Bronchial epithelial cell (primary cell): ENCODE results near the gene ADAMTS3. TPM values are rescaled to one million over a fixed set of nuclear protein-coding genes. Genes with fewer than 3 reads are reported as not detected.
A peak's percentile ranks its signal among the peaks of the same experiment; 100 is the strongest.

ENCODE experiments used
- DNase-seq: peaks from one replicate; pipeline ENCODE4 v3.0.0-alpha.2; 2010; ENCODE audit warnings: low read depth
- FAIRE-seq: peaks from 2 replicates; lab custom pipeline; 2011; peaks lifted over from hg19 to GRCh38; lab: Jason Lieb, UNC
- H3K27me3 ChIP-seq: 2 replicates; pipeline ENCODE4 v1.5.1; 2011; ENCODE audit warnings: low read length; ENCODE audit not compliant: control insufficient read depth, insufficient read depth
- H3K36me3 ChIP-seq: 2 replicates; pipeline ENCODE4 v1.5.1; 2011; ENCODE audit warnings: low read length; ENCODE audit not compliant: control insufficient read depth, insufficient read depth
- H3K4me3 ChIP-seq: 2 replicates; pipeline ENCODE4 v1.5.1; 2011; ENCODE audit warnings: mild to moderate bottlenecking, low read depth, low read length, control low read depth
- total RNA-seq: library from RNA; depleted of rRNA; stranded (reverse); fragments of >200 nt; gene quantifications from 2 replicates; pipeline ENCODE4 v1.2.1, GENCODE V29; 2014
- TF ChIP-seq, protein P1 (sequence below): IDR thresholded peaks from 2 replicates; pipeline ENCODE4 v1.5.1; 2011; ENCODE audit warnings: mild to moderate bottlenecking, moderate library complexity, low read length, control low read depth, inconsistent platforms; ENCODE audit not compliant: insufficient read depth, severe bottlenecking

Gene ADAMTS3
- total RNA-seq, 1 donor from 2014 or later: 0.79 TPM

DNA sequence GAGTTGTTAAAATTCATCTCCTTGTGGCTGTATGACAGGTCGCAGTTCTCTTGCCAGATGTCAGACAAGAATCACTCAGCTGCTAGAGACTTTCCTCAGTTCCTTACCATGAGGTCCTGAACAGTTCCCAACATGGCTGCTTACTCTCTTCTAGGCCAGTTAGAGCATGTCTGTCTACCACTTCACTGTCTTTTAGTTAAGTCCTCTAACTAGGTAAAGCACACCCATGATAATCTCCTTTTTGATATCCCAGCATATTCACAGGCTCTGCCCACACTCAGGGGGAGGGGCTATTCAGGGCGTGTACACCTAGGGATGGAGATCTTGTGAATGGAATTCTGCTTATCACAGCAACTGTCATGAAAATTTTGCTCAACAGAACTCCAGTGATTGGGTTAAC lies 190.1 kb downstream of the ADAMTS3 start:
- TF ChIP-seq, protein P1, sequence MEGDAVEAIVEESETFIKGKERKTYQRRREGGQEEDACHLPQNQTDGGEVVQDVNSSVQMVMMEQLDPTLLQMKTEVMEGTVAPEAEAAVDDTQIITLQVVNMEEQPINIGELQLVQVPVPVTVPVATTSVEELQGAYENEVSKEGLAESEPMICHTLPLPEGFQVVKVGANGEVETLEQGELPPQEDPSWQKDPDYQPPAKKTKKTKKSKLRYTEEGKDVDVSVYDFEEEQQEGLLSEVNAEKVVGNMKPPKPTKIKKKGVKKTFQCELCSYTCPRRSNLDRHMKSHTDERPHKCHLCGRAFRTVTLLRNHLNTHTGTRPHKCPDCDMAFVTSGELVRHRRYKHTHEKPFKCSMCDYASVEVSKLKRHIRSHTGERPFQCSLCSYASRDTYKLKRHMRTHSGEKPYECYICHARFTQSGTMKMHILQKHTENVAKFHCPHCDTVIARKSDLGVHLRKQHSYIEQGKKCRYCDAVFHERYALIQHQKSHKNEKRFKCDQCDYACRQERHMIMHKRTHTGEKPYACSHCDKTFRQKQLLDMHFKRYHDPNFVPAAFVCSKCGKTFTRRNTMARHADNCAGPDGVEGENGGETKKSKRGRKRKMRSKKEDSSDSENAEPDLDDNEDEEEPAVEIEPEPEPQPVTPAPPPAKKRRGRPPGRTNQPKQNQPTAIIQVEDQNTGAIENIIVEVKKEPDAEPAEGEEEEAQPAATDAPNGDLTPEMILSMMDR: no peak
- FAIRE-seq: no peak
- Histone ChIP-seq H3K36me3 (no peaks in the 10 kb centered on the region), H3K27me3 (no peaks in the 10 kb centered on the region), H3K4me3 (no peak overlapping the region)
- no peak for DNase-seq

DNA sequence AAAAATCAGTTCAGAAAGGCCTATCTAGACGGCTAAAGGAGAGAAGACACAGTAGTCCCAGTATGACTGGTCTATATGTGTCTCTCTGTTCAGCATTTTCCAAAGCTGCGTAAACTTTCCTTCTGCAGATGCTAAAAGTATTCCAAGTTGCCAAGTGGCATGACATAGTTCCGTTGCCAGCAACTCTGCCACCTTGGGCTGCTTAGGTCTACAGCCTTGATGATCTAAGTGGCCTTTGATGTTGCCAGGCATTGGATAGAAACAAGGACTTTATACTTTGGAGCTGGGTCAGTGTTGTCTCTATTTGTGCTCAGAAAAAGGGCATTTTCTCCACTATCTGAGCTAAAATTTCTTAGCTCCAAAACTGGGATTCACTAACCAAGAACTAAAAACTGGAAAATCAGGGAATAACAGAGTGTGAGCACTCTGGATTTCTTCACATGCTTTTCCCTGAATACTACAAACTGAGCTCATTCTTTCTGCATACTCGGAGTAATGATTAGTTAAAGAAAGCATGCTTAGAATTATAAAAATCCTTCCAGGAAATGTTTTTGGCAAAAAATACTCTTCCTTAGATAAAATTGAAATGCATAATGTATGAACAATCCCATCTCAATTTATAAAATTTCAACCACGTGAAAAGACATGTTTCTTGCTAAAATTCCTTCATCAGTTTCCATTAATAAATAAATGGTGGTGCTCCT lies 191.4 kb downstream of the ADAMTS3 start:
- TF ChIP-seq, protein P1: no peak
- FAIRE-seq: peak; percentile 64

DNA sequence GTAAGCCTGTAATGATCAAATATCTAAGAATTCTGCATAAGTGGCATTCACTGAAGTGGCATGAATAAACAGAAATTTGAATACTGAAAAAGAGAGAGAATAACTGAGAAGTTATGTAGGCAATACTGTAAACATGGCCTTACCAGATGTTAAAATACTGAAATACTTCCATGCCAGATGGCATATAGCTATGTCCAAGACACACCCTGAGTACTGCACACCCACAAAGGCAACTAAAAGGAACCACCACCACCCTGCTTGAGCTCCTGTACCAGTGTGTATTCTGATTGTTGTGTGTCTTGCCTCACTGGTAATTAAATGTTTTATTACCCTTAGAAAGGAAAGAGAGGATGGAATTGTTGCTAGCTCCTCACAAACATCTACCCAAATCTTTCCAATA lies 192.1 kb downstream of the ADAMTS3 start:
- TF ChIP-seq, protein P1: no peak
- Histone ChIP-seq H3K27me3 (no peaks in the 10 kb centered on the region), H3K36me3 (no peaks in the 10 kb centered on the region), H3K4me3 (no peak overlapping the region)
- FAIRE-seq (no peak), DNase-seq (no peak)

More for the DNA sequence above, 191.4 kb downstream of the ADAMTS3 start:
- DNase-seq: no peak
- Histone ChIP-seq H3K4me3 (no peak overlapping the region), H3K36me3 (no peaks in the 10 kb centered on the region), H3K27me3 (no peaks in the 10 kb centered on the region)

DNA sequence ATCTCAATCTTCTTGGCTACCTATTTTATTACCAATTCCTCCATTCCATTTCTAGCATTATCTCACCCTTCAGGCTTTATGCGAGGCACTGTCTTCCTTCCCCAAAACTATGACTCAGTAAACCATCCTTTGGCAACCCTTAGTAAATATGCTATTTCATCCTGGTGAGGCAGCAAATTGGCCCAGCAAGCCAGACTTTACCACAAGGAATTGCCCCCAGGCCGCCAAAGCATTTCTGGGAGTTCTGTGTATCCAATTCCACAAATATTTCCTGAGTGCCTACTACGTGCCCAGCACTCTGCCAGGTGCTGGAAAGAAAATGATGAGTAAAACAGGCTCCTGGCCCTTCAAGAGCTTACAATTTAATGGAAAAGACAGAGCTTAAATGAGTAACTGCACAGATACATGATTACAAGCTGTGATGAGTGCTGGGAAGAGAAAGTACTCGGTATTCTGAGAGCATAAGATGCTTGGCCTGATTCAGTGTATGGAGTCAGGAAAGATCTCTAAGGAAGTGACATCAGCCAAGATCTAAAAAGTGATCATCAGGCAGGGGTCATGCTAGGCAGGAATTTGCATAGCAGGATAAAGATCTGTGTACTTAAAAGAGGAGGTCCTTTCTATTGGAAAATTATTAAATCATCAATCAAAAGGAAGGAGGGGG lies 193.8 kb downstream of the ADAMTS3 start:
- no peak for FAIRE-seq
- Histone ChIP-seq H3K4me3 (no peak overlapping the region), H3K36me3 (no peaks in the 10 kb centered on the region), H3K27me3 (no peaks in the 10 kb centered on the region)
- TF ChIP-seq, protein P1: no peak
- peak; percentile 81 for DNase-seq

DNA sequence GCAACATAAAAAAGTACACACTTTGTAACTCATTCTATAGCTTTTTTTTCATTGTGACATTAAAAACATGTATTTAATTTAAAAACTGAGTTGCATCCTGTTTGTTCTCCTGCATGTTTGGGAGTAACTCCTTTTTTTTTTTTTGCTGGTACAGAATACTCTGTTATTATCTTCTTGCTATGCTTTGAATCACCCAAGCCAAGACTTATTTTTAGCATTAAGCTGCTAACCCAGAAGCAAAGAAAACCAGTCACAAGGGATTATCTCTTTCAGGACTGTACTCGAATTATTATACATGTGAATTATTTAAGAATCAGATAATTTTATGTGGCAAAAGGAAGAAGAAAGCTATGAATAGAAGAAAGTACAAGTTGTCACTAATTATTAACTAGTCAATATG lies 194.9 kb downstream of the ADAMTS3 start:
- no peaks in the 10 kb centered on the region for H3K36me3 ChIP-seq
- DNase-seq (no peak), FAIRE-seq (no peak)
- no peak overlapping the region for H3K4me3 ChIP-seq
- TF ChIP-seq, protein P1: no peak
- H3K27me3 ChIP-seq: no peaks in the 10 kb centered on the region
